Posterior cingulate gyrus (tissue), 11 donors: ENCODE measurements around the gene SIRT6.
"Not testable (repeated sequence)": the region's sequence is repeated elsewhere in the genome, so short reads cannot be mapped to it uniquely, and the experiment has no call there.

ENCODE experiments used
- DNase-seq, 10 donors: peaks; one replicate each; pipeline versions ENCODE4 v3.0.0 to v3.0.0-alpha.2; 2020 to 2021; ENCODE audit warnings: mixed read lengths in 3 of 10
- intact Hi-C: fragments of 100-400 bp; cut with DNase I; formaldehyde crosslinking; loops from one replicate; pipeline ENCODE4 v1.15.1; 2023

The SIRT6 gene

GRCh38 chr19:4182084-4182810, at the start of gene SIRT6, which contains the start of gene ANKRD24:
Gene SIRT6, minus strand, starts transcription at chr19:4182563. Its CDS starts 24 bp downstream, at chr19:4182539.
Gene ANKRD24, plus strand, starts transcription at chr19:4182689. Its CDS starts 3,737 bp downstream, at chr19:4186426.
- intact Hi-C loops: loop anchor here (2.0 to 10.0 kb wide), 3 partner anchors 57 to 480 kb away; partner anchors contain the start of genes MAP2K2 and PIP5K1C
- peak; percentile 94 to 100 (median 96) for DNase-seq

GRCh38 chr19:4232139-4232538, 49.8 kb upstream of the SIRT6 start:
- intact Hi-C loops: not testable (repeated sequence)

GRCh38 chr19:4231521-4231920, 49.2 kb upstream of the SIRT6 start:
- DNase-seq, intact Hi-C loops: not testable (repeated sequence)

More at GRCh38 chr19:4232139-4232538, 49.8 kb upstream of the SIRT6 start:
- DNase-seq: not testable (repeated sequence)

- intact Hi-C loops, DNase-seq: not testable (repeated sequence)
Measured at GRCh38 chr19:4230237-4230636, 47.9 kb upstream of the SIRT6 start.

- intact Hi-C loops: no loop called here
- peak in 3 of 10 donors; percentile 19 to 87 (median 32) for DNase-seq
Measured at GRCh38 chr19:4229179-4229931, 47.0 kb upstream of the SIRT6 start, which contains the start of gene EBI3. Gene EBI3, plus strand, starts transcription at chr19:4229523. Its CDS starts 28 bp downstream, at chr19:4229551.

GRCh38 chr19:4228765-4229178, 46.4 kb upstream of the SIRT6 start:
- intact Hi-C loops: no loop called here
- DNase-seq: no peak

- no peak for DNase-seq
- intact Hi-C loops: no loop called here
Measured at GRCh38 chr19:4227771-4228170, 45.4 kb upstream of the SIRT6 start.

GRCh38 chr19:4225885-4226284, 43.5 kb upstream of the SIRT6 start:
- intact Hi-C loops: no loop called here
- no peak for DNase-seq

GRCh38 chr19:4224470-4224869, 42.1 kb upstream of the SIRT6 start:
- intact Hi-C loops: no loop called here

GRCh38 chr19:4220188-4220587, 37.8 kb upstream of the SIRT6 start:
- intact Hi-C loops: no loop called here

More at GRCh38 chr19:4224470-4224869, 42.1 kb upstream of the SIRT6 start:
- DNase-seq: peak in 3 of 10 donors; percentile 24 to 89 (median 75)

GRCh38 chr19:4218523-4218922, 36.2 kb upstream of the SIRT6 start:
- DNase-seq, intact Hi-C loops: not testable (repeated sequence)

More at GRCh38 chr19:4220188-4220587, 37.8 kb upstream of the SIRT6 start:
- DNase-seq: no peak

GRCh38 chr19:4217429-4218264, 35.3 kb upstream of the SIRT6 start:
- peak in 1 of 10 donors; percentile 84 for DNase-seq
- intact Hi-C loops: no loop called here

GRCh38 chr19:4216846-4217245, 34.5 kb upstream of the SIRT6 start:
- DNase-seq: no peak
- intact Hi-C loops: no loop called here

GRCh38 chr19:4215807-4216206, 33.4 kb upstream of the SIRT6 start:
- intact Hi-C loops: no loop called here
- peak in 1 of 10 donors; percentile 54 for DNase-seq

GRCh38 chr19:4213116-4213515, 30.8 kb upstream of the SIRT6 start:
- intact Hi-C loops: no loop called here
- DNase-seq: no peak

GRCh38 chr19:4210166-4210731, 27.9 kb upstream of the SIRT6 start:
- no peak for DNase-seq
- intact Hi-C loops: no loop called here

- DNase-seq: no peak
- intact Hi-C loops: no loop called here
Measured at GRCh38 chr19:4208385-4209094, 26.2 kb upstream of the SIRT6 start.

GRCh38 chr19:4206818-4207484, 24.6 kb upstream of the SIRT6 start:
- intact Hi-C loops: no loop called here
- DNase-seq: no peak

GRCh38 chr19:4201798-4202197, 19.4 kb upstream of the SIRT6 start:
- DNase-seq: peak in 1 of 10 donors; percentile 60
- intact Hi-C loops: no loop called here
